WERI-Rb-1 (cell line): Measurements from ENCODE around the gene RPS6KA4.
"Not testable (repeated sequence)": the region's sequence is repeated elsewhere in the genome, so short reads cannot be mapped to it uniquely, and the experiment has no call there.

ENCODE experiments used
- DNase-seq: peaks from one replicate; pipeline ENCODE4 v3.0.0-alpha.2; 2020
- H3K27ac ChIP-seq: fragments of 250-450 bp; sonication (Bioruptor Pico); 2 replicates; pipeline ENCODE4 v1.5.1; 2020; ENCODE audit warnings: mild to moderate bottlenecking, moderate library complexity
- H3K27me3 ChIP-seq: fragments of 250-450 bp; sonication (Bioruptor Pico); 2 replicates; pipeline ENCODE4 v1.5.1; 2021; ENCODE audit warnings: mild to moderate bottlenecking, low read depth, moderate library complexity; ENCODE audit not compliant: insufficient read depth, severe bottlenecking
- H3K36me3 ChIP-seq: fragments of 250-450 bp; sonication (Bioruptor Pico); 2 replicates; pipeline ENCODE4 v1.5.1; 2020; ENCODE audit warnings: mild to moderate bottlenecking, moderate library complexity
- H3K4me3 ChIP-seq: 2 replicates; pipeline ENCODE4 v1.5.1; 2011; ENCODE audit warnings: low read depth, mild to moderate bottlenecking, control low read depth, low read length
- H3K9me3 ChIP-seq: fragments of 250-450 bp; sonication (Bioruptor Pico); 2 replicates; pipeline ENCODE4 v1.5.1; 2021; ENCODE audit warnings: mild to moderate bottlenecking, moderate library complexity; ENCODE audit not compliant: severe bottlenecking
- TF ChIP-seq, protein P1 (sequence below): IDR thresholded peaks from 2 replicates; pipeline ENCODE4 v1.5.1; 2011; ENCODE audit warnings: low read depth, mild to moderate bottlenecking, control low read depth, inconsistent platforms, low read length

Gene RPS6KA4

GRCh38 chr11:64358907-64359711 lies at the start of gene RPS6KA4:
Gene RPS6KA4, plus strand, starts transcription at chr11:64359162. Its CDS starts 74 bp downstream, at chr11:64359236.
- H3K27ac ChIP-seq = peak within 1 kb of the TSS; percentile 62
- TF ChIP-seq, protein P1, sequence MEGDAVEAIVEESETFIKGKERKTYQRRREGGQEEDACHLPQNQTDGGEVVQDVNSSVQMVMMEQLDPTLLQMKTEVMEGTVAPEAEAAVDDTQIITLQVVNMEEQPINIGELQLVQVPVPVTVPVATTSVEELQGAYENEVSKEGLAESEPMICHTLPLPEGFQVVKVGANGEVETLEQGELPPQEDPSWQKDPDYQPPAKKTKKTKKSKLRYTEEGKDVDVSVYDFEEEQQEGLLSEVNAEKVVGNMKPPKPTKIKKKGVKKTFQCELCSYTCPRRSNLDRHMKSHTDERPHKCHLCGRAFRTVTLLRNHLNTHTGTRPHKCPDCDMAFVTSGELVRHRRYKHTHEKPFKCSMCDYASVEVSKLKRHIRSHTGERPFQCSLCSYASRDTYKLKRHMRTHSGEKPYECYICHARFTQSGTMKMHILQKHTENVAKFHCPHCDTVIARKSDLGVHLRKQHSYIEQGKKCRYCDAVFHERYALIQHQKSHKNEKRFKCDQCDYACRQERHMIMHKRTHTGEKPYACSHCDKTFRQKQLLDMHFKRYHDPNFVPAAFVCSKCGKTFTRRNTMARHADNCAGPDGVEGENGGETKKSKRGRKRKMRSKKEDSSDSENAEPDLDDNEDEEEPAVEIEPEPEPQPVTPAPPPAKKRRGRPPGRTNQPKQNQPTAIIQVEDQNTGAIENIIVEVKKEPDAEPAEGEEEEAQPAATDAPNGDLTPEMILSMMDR = no peak
- no peaks in the 10 kb centered on the region for H3K9me3 ChIP-seq
- peaks cover 18% of the 10 kb centered on the region for H3K36me3 ChIP-seq
- no peaks in the 10 kb centered on the region for H3K27me3 ChIP-seq
- peak within 1 kb of the TSS; percentile 53 for H3K4me3 ChIP-seq
- no peak for DNase-seq

DNA sequence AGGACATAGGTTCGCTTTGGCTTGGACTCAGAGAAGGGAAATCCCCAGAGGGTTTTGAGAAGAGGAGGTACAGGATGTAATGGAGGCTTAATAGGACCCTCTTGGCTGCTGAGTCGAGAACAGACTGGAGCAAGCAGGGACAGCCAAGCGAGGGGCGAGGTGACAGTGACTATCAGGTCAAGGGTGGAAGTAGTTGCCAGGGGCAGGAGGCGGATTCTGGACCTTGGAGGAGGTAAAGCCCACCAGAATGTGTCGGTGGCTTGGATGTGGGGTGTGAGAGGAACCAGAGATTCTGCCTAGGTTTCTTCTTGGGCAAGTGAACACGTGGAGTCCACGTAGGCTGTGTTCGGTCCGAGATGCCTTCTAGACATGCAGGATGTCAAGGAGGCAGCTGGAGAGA lies 46.0 kb upstream of the RPS6KA4 start:
- DNase-seq = no peak
- Histone ChIP-seq H3K27me3 (no peaks in the 10 kb centered on the region), H3K4me3 (no peak overlapping the region), H3K27ac (no peak overlapping the region), H3K36me3 (peaks cover 15% of the 10 kb centered on the region), H3K9me3 (no peaks in the 10 kb centered on the region)
- TF ChIP-seq, protein P1 = no peak

DNA sequence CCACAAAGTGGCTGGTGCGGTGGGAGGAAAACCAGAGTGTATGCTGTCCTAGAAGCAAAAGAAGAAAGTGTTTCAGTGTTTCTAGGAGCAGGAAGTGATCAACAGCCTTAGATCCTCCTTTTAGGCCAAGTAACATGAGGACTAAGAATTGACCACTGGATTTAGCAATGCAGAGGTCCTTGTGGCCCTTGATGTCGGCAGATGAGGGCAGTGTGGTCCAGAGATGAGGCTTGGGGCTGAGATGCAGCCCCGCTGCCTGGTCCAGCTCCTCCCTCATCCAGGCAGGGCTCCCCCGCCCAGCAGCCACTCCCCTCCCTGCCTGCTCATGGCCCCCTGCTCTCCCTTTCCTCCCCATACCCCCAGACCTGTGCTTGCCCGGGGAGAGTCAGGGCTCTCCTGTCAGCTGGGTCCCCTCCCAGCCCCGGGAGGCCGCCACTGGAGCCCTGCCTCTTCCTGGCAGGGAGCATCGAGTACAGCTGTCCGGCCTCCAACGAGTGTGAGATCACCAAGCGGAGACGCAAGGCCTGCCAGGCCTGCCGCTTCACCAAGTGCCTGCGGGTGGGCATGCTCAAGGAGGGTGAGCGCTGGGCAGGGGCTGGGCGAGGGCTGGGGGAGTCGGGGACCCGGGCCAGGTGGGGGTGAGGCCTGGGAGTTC lies 45.3 kb upstream of the RPS6KA4 start:
- H3K27ac ChIP-seq = no peak overlapping the region
- no peak overlapping the region for H3K4me3 ChIP-seq
- DNase-seq = no peak
- no peaks in the 10 kb centered on the region for H3K9me3 ChIP-seq
- peaks cover 14% of the 10 kb centered on the region for H3K36me3 ChIP-seq
- no peaks in the 10 kb centered on the region for H3K27me3 ChIP-seq
- TF ChIP-seq, protein P1 = no peak

GRCh38 chr11:64314146-64314804 lies 44.7 kb upstream of the RPS6KA4 start:
- H3K9me3 ChIP-seq = no peaks in the 10 kb centered on the region
- no peak overlapping the region for H3K27ac ChIP-seq
- H3K36me3 ChIP-seq = peaks cover 14% of the 10 kb centered on the region
- no peak for DNase-seq
- no peaks in the 10 kb centered on the region for H3K27me3 ChIP-seq
- no peak overlapping the region for H3K4me3 ChIP-seq
- TF ChIP-seq, protein P1 = peak; percentile 71

- no peak for DNase-seq
- TF ChIP-seq, protein P1 = no peak
- no peaks in the 10 kb centered on the region for H3K9me3 ChIP-seq
- H3K27ac ChIP-seq = no peak overlapping the region
- H3K27me3 ChIP-seq = no peaks in the 10 kb centered on the region
- no peak overlapping the region for H3K4me3 ChIP-seq
- H3K36me3 ChIP-seq = peaks cover 14% of the 10 kb centered on the region
Measured at GRCh38 chr11:64314805-64315561, 44.0 kb upstream of the RPS6KA4 start.

- H3K9me3 ChIP-seq, H3K4me3 ChIP-seq, H3K27ac ChIP-seq, DNase-seq, H3K27me3 ChIP-seq: not testable (repeated sequence)
- peaks cover 14% of the 10 kb centered on the region for H3K36me3 ChIP-seq
Measured at GRCh38 chr11:64315667-64316526, 43.1 kb upstream of the RPS6KA4 start.
